Tibial artery (tissue), 4 donors: ENCODE measurements around the gene MTHFD1.
A peak's percentile ranks its signal among the peaks of the same experiment; 100 is the strongest.

Experiments used
- DNase-seq, 2 donors: peaks; one replicate each; pipeline ENCODE4 v3.0.0-alpha.2; 2019
- H3K27ac ChIP-seq, 2 donors: fragments of 200-600 bp; sonication (generic) in 1 of 2; 1 replicate in 1 of 2; 2 replicates in 1 of 2; pipeline ENCODE4 v1.5.1; 2018 to 2019; ENCODE audit warnings: mild to moderate bottlenecking in 1 of 2
- H3K27me3 ChIP-seq, 2 donors: fragments of 200-600 bp; sonication (generic) in 1 of 2; one replicate each; pipeline versions ENCODE4 v1.5.1 to v1.6.0; 2016 to 2019
- H3K36me3 ChIP-seq, 3 donors: fragments of 200-600 bp; sonication (generic) in 2 of 3; one replicate each; pipeline ENCODE4 v1.5.1; 2016 to 2019; ENCODE audit warnings: mild to moderate bottlenecking in 2 of 3
- H3K4me1 ChIP-seq, 4 donors: fragments of 200-600 bp; sonication (generic) in 2 of 4; 1 replicate in 3 of 4; 2 replicates in 1 of 4; pipeline ENCODE4 v1.5.1; 2016 to 2019
- H3K4me3 ChIP-seq, 2 donors: fragments of 200-600 bp; sonication (generic) in 1 of 2; 1 replicate in 1 of 2; 2 replicates in 1 of 2; pipeline ENCODE4 v1.5.1; 2018 to 2019; ENCODE audit warnings: mild to moderate bottlenecking in 2 of 2
- H3K9me3 ChIP-seq, 3 donors: fragments of 200-600 bp; sonication (generic) in 1 of 3; one replicate each; pipeline ENCODE4 v1.5.1; 2016 to 2019
- intact Hi-C: fragments of 100-400 bp; cut with DNase I; formaldehyde crosslinking; loops from one replicate; pipeline ENCODE4 v1.15.0; 2023; ENCODE audit warnings: low total_unique reads
- TF ChIP-seq, protein P1 (sequence below), 2 experiments: fragments of 200-600 bp in 1 of 2; fragments of 450-650 bp in 1 of 2; IDR thresholded peaks; one replicate each; pipeline ENCODE4 v1.5.1; 2017 to 2019; ENCODE audit warnings: antibody characterized with exemption in 2 of 2, mild to moderate bottlenecking in 1 of 2, moderate library complexity in 1 of 2

MTHFD1 gene

DNA sequence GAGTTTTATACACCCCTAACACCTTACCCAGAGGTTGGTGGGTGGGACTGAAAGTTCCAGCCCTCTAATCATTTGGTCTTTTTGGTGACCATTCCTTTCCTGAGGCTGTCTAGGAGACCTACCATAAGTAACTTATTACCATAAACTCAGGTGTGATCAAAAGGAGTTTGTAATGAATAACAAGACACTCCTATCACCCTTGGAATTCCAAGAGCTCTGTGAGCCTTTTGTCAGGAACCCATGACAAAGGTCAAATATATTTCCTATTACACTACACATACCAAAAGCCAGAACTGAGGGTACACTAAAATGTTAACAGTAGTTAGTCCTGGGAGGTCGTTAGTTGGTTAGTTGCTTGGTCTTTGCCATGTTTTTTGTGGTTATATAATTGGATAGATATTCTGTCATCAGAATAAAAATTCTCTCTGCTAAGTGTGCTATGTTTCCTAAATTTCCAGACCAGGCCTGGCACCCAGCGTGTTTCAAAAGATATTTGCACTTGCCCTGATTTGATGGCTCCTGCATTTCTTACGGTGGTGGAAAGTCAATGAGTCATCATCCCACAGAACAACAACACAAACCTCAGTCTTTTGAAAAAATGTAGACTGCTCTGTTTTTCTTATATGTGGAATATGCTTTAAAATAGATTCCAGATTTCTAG, 50.2 kb downstream of the MTHFD1 start:
- H3K27ac ChIP-seq = peak overlapping the region; percentile 69 to 79
- H3K4me1 ChIP-seq = peaks cover 0 to 46% (median 18%) of the 10 kb centered on the region in 4 donors
- TF ChIP-seq, protein P1, sequence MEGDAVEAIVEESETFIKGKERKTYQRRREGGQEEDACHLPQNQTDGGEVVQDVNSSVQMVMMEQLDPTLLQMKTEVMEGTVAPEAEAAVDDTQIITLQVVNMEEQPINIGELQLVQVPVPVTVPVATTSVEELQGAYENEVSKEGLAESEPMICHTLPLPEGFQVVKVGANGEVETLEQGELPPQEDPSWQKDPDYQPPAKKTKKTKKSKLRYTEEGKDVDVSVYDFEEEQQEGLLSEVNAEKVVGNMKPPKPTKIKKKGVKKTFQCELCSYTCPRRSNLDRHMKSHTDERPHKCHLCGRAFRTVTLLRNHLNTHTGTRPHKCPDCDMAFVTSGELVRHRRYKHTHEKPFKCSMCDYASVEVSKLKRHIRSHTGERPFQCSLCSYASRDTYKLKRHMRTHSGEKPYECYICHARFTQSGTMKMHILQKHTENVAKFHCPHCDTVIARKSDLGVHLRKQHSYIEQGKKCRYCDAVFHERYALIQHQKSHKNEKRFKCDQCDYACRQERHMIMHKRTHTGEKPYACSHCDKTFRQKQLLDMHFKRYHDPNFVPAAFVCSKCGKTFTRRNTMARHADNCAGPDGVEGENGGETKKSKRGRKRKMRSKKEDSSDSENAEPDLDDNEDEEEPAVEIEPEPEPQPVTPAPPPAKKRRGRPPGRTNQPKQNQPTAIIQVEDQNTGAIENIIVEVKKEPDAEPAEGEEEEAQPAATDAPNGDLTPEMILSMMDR (IDR thresholded peaks at IDR 0.05) = no peak
- no peaks in the 10 kb centered on the region for H3K9me3 ChIP-seq
- H3K36me3 ChIP-seq = peaks cover 20 to 66% (median 43%) of the 10 kb centered on the region in 3 donors
- no peak for DNase-seq
- intact Hi-C loops = no loop called here
- H3K4me3 ChIP-seq = no peak overlapping the region
- no peaks in the 10 kb centered on the region for H3K27me3 ChIP-seq

DNA sequence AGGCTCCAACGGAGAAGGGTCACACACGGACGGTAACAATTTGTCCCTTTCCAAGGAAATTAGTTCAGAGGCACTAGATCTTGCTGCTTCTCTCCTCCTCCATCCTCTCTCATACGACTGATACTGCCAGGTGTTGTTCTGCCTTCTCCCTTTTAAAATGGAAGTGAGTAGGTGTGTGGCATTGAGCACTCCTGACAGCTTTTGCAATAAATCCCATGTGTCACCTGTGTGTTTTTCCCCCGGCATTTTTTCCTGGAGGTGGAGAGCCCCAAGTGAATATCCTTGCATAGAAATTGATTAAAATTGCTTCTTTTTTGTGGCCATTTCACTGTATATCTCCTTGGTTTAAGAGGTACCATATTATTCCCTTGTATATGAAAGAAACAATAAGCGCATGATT, 51.0 kb downstream of the MTHFD1 start:
- H3K36me3 ChIP-seq = peaks cover 20 to 67% (median 46%) of the 10 kb centered on the region in 3 donors
- no peak for DNase-seq

DNA sequence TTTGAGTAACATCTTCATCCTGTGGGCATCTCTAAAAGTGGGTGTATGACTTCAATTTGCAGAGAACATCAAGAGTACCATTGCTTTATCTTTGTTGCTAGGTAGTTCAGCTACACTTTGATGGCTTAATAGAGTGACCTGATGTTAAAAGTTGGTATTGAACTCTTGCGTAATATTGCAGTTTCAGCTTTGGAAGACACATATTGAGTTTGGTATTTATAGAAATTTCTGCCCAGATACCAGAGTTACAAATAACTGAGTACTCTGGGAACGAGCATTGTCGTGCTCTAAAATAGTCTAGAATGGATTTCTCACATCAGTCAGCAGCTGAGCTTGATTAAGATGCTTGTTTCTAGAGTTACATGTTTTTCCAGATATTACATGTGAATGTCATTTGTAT, 52.3 kb downstream of the MTHFD1 start:
- Histone ChIP-seq H3K27ac (no peak overlapping the region), H3K36me3 (peaks cover 15 to 60% (median 50%) of the 10 kb centered on the region in 3 donors), H3K4me1 (peaks cover 0 to 59% (median 29%) of the 10 kb centered on the region in 4 donors), H3K27me3 (no peaks in the 10 kb centered on the region), H3K9me3 (no peaks in the 10 kb centered on the region), H3K4me3 (no peak overlapping the region)
- TF ChIP-seq, protein P1 (IDR thresholded peaks at IDR 0.05) = no peak
- no peak for DNase-seq
- intact Hi-C loops = no loop called here

More for the DNA sequence above, 51.0 kb downstream of the MTHFD1 start:
- Histone ChIP-seq H3K4me1 (peaks cover 0 to 46% (median 18%) of the 10 kb centered on the region in 4 donors), H3K27me3 (no peaks in the 10 kb centered on the region), H3K27ac (peak overlapping the region; percentile 69 to 79), H3K9me3 (no peaks in the 10 kb centered on the region), H3K4me3 (no peak overlapping the region)
- TF ChIP-seq, protein P1 (IDR thresholded peaks at IDR 0.05) = no peak
- intact Hi-C loops = no loop called here

DNA sequence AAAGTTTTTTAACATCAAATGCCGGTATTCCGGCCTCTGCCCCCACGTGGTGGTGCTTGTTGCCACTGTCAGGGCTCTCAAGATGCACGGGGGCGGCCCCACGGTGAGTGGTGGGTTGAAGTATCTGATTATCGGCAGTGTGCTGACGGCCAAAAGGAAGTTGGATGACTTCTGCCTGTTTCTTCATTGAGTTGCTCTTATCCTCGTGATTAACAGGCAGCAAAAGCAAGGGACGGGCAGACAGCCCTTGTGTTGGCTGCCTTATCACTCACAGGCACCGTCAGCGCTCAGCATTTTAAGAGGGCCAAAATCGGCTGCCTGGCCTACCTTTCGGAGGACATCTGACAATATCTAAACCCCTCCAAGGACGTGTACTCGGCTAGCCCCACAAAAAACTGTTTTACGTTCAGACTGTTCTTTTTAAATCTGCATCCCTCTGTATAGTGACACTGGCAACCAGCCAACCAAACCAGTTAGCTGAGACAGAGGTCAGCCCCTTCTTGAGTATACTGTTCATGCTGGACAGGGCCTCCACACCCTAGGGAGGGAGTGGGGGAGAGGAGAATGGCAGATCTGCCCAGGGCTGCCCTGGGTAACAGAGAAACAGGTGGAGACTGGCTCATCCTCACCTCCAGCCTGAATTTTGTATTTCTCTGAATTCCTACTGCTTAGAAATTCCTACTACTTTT, 54.3 kb downstream of the MTHFD1 start:
- H3K27ac ChIP-seq = peak overlapping the region; percentile 75 to 86
- H3K27me3 ChIP-seq = no peaks in the 10 kb centered on the region
- H3K9me3 ChIP-seq = no peaks in the 10 kb centered on the region
- intact Hi-C loops = no loop called here
- no peak overlapping the region for H3K4me3 ChIP-seq
- DNase-seq = peak in 1 of 2 donors; percentile 40
- peaks cover 0 to 75% (median 34%) of the 10 kb centered on the region in 4 donors for H3K4me1 ChIP-seq
- TF ChIP-seq, protein P1 (IDR thresholded peaks at IDR 0.05) = no peak
- peaks cover under 1 to 43% (median 33%) of the 10 kb centered on the region in 3 donors for H3K36me3 ChIP-seq

DNA sequence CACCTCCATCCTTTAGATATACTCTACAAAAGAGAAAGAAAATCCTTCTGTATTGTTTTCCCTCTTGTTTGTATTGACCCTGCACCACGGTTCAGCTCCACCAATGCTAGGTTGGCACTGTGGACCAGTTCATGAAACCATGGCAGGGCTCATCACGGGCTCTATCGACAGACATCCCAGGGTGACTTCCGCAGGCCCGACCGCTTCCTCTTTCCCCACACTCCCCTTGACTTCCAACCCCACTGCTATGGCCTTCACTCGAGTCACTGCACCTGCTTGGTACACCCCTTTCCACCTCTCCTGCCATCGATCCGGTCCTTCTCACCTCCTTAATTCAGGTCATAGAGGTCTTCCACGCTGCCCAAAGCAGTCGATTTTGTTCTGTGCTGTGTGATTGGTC, 56.0 kb downstream of the MTHFD1 start:
- Histone ChIP-seq H3K27ac (peak overlapping the region; percentile 80 to 86), H3K9me3 (no peaks in the 10 kb centered on the region), H3K4me3 (no peak overlapping the region), H3K27me3 (no peaks in the 10 kb centered on the region), H3K4me1 (peaks cover 0 to 69% (median 30%) of the 10 kb centered on the region in 4 donors), H3K36me3 (peaks cover 2 to 46% (median 31%) of the 10 kb centered on the region in 3 donors)
- TF ChIP-seq, protein P1 (IDR thresholded peaks at IDR 0.05) = no peak
- intact Hi-C loops = no loop called here
- no peak for DNase-seq
